Astrocyte (in vitro differentiated cells and primary cell): ENCODE measurements around the gene CLEC4M. TPM values are rescaled to one million over a fixed set of nuclear protein-coding genes. Genes with fewer than 3 reads are reported as not detected.

ENCODE experiments used
- DNase-seq: peaks from one replicate; pipeline ENCODE4 v3.0.0-alpha.2; 2010; ENCODE audit warnings: low read depth
- FAIRE-seq: peaks from 2 replicates; lab custom pipeline; 2011; peaks lifted over from hg19 to GRCh38; lab: Jason Lieb, UNC
- H2AFZ ChIP-seq: 2 replicates; pipeline ENCODE4 v1.6.0; 2012; ENCODE audit warnings: low read depth, low read length, inconsistent platforms
- H3K27ac ChIP-seq: 2 replicates; pipeline ENCODE4 v1.5.1; 2011; ENCODE audit warnings: low read depth, low read length, inconsistent platforms
- H3K27me3 ChIP-seq: 2 replicates; pipeline ENCODE4 v1.6.0; 2011; ENCODE audit warnings: low read length, inconsistent platforms; ENCODE audit not compliant: insufficient read depth
- H3K36me3 ChIP-seq: 2 replicates; pipeline ENCODE4 v1.5.1; 2011; ENCODE audit warnings: low read length, inconsistent platforms; ENCODE audit not compliant: insufficient read depth
- H3K4me1 ChIP-seq: 2 replicates; pipeline ENCODE4 v1.5.1; 2011; ENCODE audit warnings: low read length, inconsistent platforms; ENCODE audit not compliant: insufficient read depth
- H3K4me2 ChIP-seq: 2 replicates; pipeline ENCODE4 v1.6.0; 2012; ENCODE audit warnings: low read length, inconsistent platforms
- H3K4me3 ChIP-seq: 2 replicates; pipeline ENCODE4 v1.5.1; 2011; ENCODE audit warnings: low read depth, mild to moderate bottlenecking, low read length, inconsistent platforms; ENCODE audit not compliant: insufficient read depth
- H3K79me2 ChIP-seq: 2 replicates; pipeline ENCODE4 v1.6.0; 2012; ENCODE audit warnings: mild to moderate bottlenecking, low read length, inconsistent platforms; ENCODE audit not compliant: insufficient read depth
- H3K9ac ChIP-seq: 2 replicates; pipeline ENCODE4 v1.6.0; 2012; ENCODE audit warnings: mild to moderate bottlenecking, low read length, inconsistent platforms
- H3K9me3 ChIP-seq: 2 replicates; pipeline ENCODE4 v1.5.1; 2012; ENCODE audit warnings: low read depth, mild to moderate bottlenecking, low read length, inconsistent platforms; ENCODE audit not compliant: insufficient read depth
- H4K20me1 ChIP-seq: 2 replicates; pipeline ENCODE4 v1.6.0; 2012; ENCODE audit warnings: low read length, inconsistent platforms; ENCODE audit not compliant: insufficient read depth
- H3K27ac Mint-ChIP-seq: one replicate; pipeline ENCODE4 v1.8.0; 2021; ENCODE audit warnings: mild to moderate bottlenecking, mixed read lengths; ENCODE audit not compliant: unreplicated experiment
- H3K27me3 Mint-ChIP-seq: one replicate; pipeline ENCODE4 v1.8.0; 2021; ENCODE audit warnings: low read depth, mixed read lengths; ENCODE audit not compliant: unreplicated experiment
- H3K36me3 Mint-ChIP-seq: one replicate; pipeline ENCODE4 v1.8.0; 2021; ENCODE audit warnings: low read depth, mixed read lengths; ENCODE audit not compliant: unreplicated experiment
- H3K4me1 Mint-ChIP-seq: one replicate; pipeline ENCODE4 v1.8.0; 2021; ENCODE audit warnings: low read depth, mixed read lengths; ENCODE audit not compliant: unreplicated experiment
- H3K4me3 Mint-ChIP-seq: one replicate; pipeline ENCODE4 v1.8.0; 2021; ENCODE audit warnings: mild to moderate bottlenecking, moderate library complexity, mixed read lengths; ENCODE audit not compliant: unreplicated experiment
- H3K9me3 Mint-ChIP-seq: one replicate; pipeline ENCODE4 v1.8.0; 2021; ENCODE audit warnings: mild to moderate bottlenecking, mixed read lengths; ENCODE audit not compliant: unreplicated experiment
- CTCF ChIP-seq: IDR thresholded peaks from 2 replicates; pipeline ENCODE4 v1.5.1; 2011; ENCODE audit warnings: low read depth, mild to moderate bottlenecking, inconsistent platforms, low read length, moderate library complexity; ENCODE audit not compliant: insufficient read depth
- EZH2 ChIP-seq: IDR thresholded peaks from 2 replicates; pipeline ENCODE4 v1.6.1; 2012; ENCODE audit warnings: mild to moderate bottlenecking, low read length, inconsistent platforms; ENCODE audit not compliant: insufficient read depth
- total RNA-seq: library from RNA; stranded (reverse); gene quantifications from 2 replicates; pipeline ENCODE4 v1.2.1, GENCODE V29; 2021

CLEC4M gene
- total RNA-seq, 1 donor from 2014 or later, result not detected

- Histone ChIP-seq H3K4me2 (no peak overlapping the region), H3K9ac (no peak overlapping the region), H3K27me3 (peaks cover 2% of the 10 kb centered on the region), H3K4me1 (no peaks in the 10 kb centered on the region), H3K36me3 (no peaks in the 10 kb centered on the region), H3K4me3 (no peak overlapping the region), H3K9me3 (no peaks in the 10 kb centered on the region), H2AFZ (no peak overlapping the region), H4K20me1 (no peaks in the 10 kb centered on the region), H3K79me2 (no peaks in the 10 kb centered on the region), H3K27ac (no peak overlapping the region)
- no peaks in the 10 kb centered on the region for H3K4me1 Mint-ChIP-seq
- FAIRE-seq (no peak), DNase-seq (no peak)
- H3K36me3 Mint-ChIP-seq, result no peaks in the 10 kb centered on the region
- H3K27me3 Mint-ChIP-seq, result peaks cover 63% of the 10 kb centered on the region
- no peak overlapping the region for H3K27ac Mint-ChIP-seq
- TF ChIP-seq EZH2 (no peak), CTCF (no peak)
- no peak overlapping the region for H3K4me3 Mint-ChIP-seq
- H3K9me3 Mint-ChIP-seq, result peaks cover 3% of the 10 kb centered on the region
These were observed 20.1 kb upstream of the CLEC4M start for GRCh38 chr19:7742991-7743390.

- H3K27me3 ChIP-seq, result peaks cover 2% of the 10 kb centered on the region
- FAIRE-seq, result no peak
- H3K79me2 ChIP-seq, result no peaks in the 10 kb centered on the region
- no peaks in the 10 kb centered on the region for H3K4me1 ChIP-seq
- no peak overlapping the region for H3K9ac ChIP-seq
- H3K4me3 ChIP-seq, result no peak overlapping the region
- H3K27ac ChIP-seq, result no peak overlapping the region
- Mint-ChIP-seq H3K4me1 (no peaks in the 10 kb centered on the region), H3K9me3 (peaks cover 3% of the 10 kb centered on the region), H3K27me3 (peaks cover 64% of the 10 kb centered on the region), H3K4me3 (no peak overlapping the region), H3K36me3 (peaks cover 3% of the 10 kb centered on the region), H3K27ac (no peak overlapping the region)
- no peaks in the 10 kb centered on the region for H3K36me3 ChIP-seq
- TF ChIP-seq CTCF (no peak), EZH2 (no peak)
- no peak overlapping the region for H2AFZ ChIP-seq
- no peaks in the 10 kb centered on the region for H3K9me3 ChIP-seq
- no peak for DNase-seq
- no peak overlapping the region for H3K4me2 ChIP-seq
- H4K20me1 ChIP-seq, result no peaks in the 10 kb centered on the region
These were observed 19.6 kb upstream of the CLEC4M start for GRCh38 chr19:7743425-7743841.

GRCh38 chr19:7744199-7744786 is 18.8 kb upstream of the CLEC4M start:
- no peak for FAIRE-seq
- H3K9ac ChIP-seq, result no peak overlapping the region

More at GRCh38 chr19:7744199-7744786, 18.8 kb upstream of the CLEC4M start:
- Histone ChIP-seq H3K36me3 (no peaks in the 10 kb centered on the region), H3K4me3 (no peak overlapping the region), H3K79me2 (no peaks in the 10 kb centered on the region), H3K9me3 (no peaks in the 10 kb centered on the region), H2AFZ (no peak overlapping the region), H3K4me1 (no peaks in the 10 kb centered on the region), H3K4me2 (no peak overlapping the region), H4K20me1 (no peaks in the 10 kb centered on the region), H3K27me3 (peaks cover 2% of the 10 kb centered on the region), H3K27ac (no peak overlapping the region)
- H3K4me1 Mint-ChIP-seq, result no peaks in the 10 kb centered on the region
- TF ChIP-seq EZH2, result no peak
- no peak for TF ChIP-seq CTCF
- H3K27ac Mint-ChIP-seq, result no peak overlapping the region
- peaks cover 3% of the 10 kb centered on the region for H3K9me3 Mint-ChIP-seq
- peaks cover 62% of the 10 kb centered on the region for H3K27me3 Mint-ChIP-seq
- no peak overlapping the region for H3K4me3 Mint-ChIP-seq
- peaks cover 3% of the 10 kb centered on the region for H3K36me3 Mint-ChIP-seq
- no peak for DNase-seq
